Tibial nerve (tissue), 4 donors: ENCODE results near the gene WSCD2. TPM values are rescaled to one million over a fixed set of nuclear protein-coding genes. Genes with fewer than 3 reads are reported as not detected.
A peak's percentile ranks its signal among the peaks of the same experiment; 100 is the strongest.

Experiments
- DNase-seq, 2 donors: peaks; one replicate each; pipeline ENCODE4 v3.0.0-alpha.2; 2019; ENCODE audit warnings: low spot score in 2 of 2
- H3K27ac ChIP-seq, 4 donors: fragments of 200-600 bp; sonication (generic) in 3 of 4; one replicate each; pipeline ENCODE4 v1.5.1; 2017 to 2019; ENCODE audit warnings: mild to moderate bottlenecking in 1 of 4
- H3K27me3 ChIP-seq, 2 donors: fragments of 200-600 bp; sonication (generic) in 1 of 2; one replicate each; pipeline versions ENCODE4 v1.5.1 to v1.6.0; 2017 to 2019
- H3K36me3 ChIP-seq, 3 donors: fragments of 200-600 bp; sonication (generic); one replicate each; pipeline ENCODE4 v1.5.1; 2018 to 2019
- H3K4me1 ChIP-seq, 4 donors: fragments of 200-600 bp; sonication (generic) in 3 of 4; one replicate each; pipeline ENCODE4 v1.5.1; 2017 to 2019
- H3K4me3 ChIP-seq, 4 donors: fragments of 200-600 bp; sonication (generic) in 3 of 4; one replicate each; pipeline ENCODE4 v1.5.1; 2017 to 2019; ENCODE audit warnings: mild to moderate bottlenecking in 1 of 4, moderate library complexity in 1 of 4
- H3K9me3 ChIP-seq, 4 donors: fragments of 200-600 bp; sonication (generic) in 3 of 4; one replicate each; pipeline ENCODE4 v1.5.1; 2017 to 2019
- EP300 ChIP-seq, 2 donors: sonication (generic); formaldehyde crosslinking; IDR thresholded peaks; one replicate each; pipeline ENCODE4 v1.6.1; 2017; ENCODE audit warnings: antibody characterized with exemption in 2 of 2, mild to moderate bottlenecking in 1 of 2
- POLR2A ChIP-seq, 2 donors: fragments of 450-650 bp; IDR thresholded peaks; one replicate each; pipeline ENCODE4 v1.6.1; 2017; ENCODE audit warnings: antibody characterized with exemption in 2 of 2, mild to moderate bottlenecking in 2 of 2, moderate library complexity in 2 of 2
- WGBS, 2 donors: methylation state at CpG; one replicate each; pipeline ENCODE4 v1.1.5; 2018; 5-methylcytosine and 5-hydroxymethylcytosine counted together
- total RNA-seq, 4 donors: library from RNA; depleted of rRNA; stranded (reverse); fragments of >200 nt; gene quantifications; one replicate each; pipeline ENCODE4 v1.1.0, GENCODE V29; 2016
- TF ChIP-seq, protein P1 (sequence below), 5 experiments: fragments of 200-600 bp in 3 of 5; fragments of 450-650 bp in 2 of 5; sonication (generic) in 3 of 5; IDR thresholded peaks; one replicate each; pipeline ENCODE4 v1.5.1; 2016 to 2019; ENCODE audit warnings: antibody characterized with exemption in 5 of 5, mild to moderate bottlenecking in 3 of 5, moderate library complexity in 2 of 5

Gene WSCD2
- total RNA-seq, 4 donors from 2014 or later: 4.2 to 38.9 (median 20.8) TPM

DNA sequence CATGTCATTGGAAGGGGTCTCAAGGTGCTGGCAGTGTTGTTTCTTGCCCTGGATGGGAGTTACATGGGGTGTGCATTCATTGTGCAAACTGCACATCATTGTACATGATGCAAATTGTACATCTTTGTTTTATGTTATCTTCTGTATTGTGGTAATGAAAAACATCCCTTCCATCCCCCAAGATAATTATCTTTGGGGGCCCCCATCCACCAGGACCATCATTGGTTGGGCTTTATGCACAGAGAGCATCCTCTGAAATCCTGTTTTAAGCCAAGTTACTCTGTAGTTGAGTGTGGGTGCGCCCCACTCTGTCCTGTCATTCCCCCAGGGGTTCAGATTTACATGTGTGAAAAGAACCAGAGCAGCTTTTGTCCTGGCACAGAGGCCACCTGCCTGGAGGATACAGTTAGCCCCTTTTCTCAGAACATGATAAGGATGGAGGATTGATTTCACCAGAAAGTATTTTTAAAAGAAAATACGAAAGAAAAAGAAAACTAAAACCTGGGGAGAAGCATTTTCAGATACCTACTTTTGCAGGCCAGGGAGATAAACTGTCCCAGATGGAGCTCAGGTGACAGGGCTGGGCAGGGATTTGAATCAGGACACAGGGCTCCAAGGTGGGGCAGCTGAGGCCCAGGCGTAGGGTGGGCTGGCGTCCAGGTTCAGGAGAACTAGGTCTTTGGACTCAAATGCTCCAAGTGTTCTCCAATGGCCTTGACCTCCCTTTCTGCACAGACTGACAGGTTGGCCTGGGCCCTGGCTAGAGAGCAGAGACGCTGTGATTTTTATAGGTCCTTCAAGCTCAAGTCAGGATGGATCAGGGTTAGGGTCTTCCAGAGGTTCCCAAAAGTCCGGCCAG is 17.2 kb downstream of the WSCD2 start:
- DNase-seq: no peak
- no peaks in the 10 kb centered on the region for H3K27me3 ChIP-seq
- peaks cover 0 to 1% (median 0%) of the 10 kb centered on the region in 4 donors for H3K4me1 ChIP-seq
- TF ChIP-seq EP300 (IDR thresholded peaks at IDR 0.05) (no peak), POLR2A (IDR thresholded peaks at IDR 0.05) (no peak)
- TF ChIP-seq, protein P1, sequence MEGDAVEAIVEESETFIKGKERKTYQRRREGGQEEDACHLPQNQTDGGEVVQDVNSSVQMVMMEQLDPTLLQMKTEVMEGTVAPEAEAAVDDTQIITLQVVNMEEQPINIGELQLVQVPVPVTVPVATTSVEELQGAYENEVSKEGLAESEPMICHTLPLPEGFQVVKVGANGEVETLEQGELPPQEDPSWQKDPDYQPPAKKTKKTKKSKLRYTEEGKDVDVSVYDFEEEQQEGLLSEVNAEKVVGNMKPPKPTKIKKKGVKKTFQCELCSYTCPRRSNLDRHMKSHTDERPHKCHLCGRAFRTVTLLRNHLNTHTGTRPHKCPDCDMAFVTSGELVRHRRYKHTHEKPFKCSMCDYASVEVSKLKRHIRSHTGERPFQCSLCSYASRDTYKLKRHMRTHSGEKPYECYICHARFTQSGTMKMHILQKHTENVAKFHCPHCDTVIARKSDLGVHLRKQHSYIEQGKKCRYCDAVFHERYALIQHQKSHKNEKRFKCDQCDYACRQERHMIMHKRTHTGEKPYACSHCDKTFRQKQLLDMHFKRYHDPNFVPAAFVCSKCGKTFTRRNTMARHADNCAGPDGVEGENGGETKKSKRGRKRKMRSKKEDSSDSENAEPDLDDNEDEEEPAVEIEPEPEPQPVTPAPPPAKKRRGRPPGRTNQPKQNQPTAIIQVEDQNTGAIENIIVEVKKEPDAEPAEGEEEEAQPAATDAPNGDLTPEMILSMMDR (IDR thresholded peaks at IDR 0.05): no peak
- H3K4me3 ChIP-seq: no peak overlapping the region
- H3K36me3 ChIP-seq: no peaks in the 10 kb centered on the region
- WGBS, 2 donors: 55 to 72% methylated on average over 6 of the region's 6 CpGs
- H3K9me3 ChIP-seq: no peaks in the 10 kb centered on the region
- H3K27ac ChIP-seq: no peak overlapping the region

DNA sequence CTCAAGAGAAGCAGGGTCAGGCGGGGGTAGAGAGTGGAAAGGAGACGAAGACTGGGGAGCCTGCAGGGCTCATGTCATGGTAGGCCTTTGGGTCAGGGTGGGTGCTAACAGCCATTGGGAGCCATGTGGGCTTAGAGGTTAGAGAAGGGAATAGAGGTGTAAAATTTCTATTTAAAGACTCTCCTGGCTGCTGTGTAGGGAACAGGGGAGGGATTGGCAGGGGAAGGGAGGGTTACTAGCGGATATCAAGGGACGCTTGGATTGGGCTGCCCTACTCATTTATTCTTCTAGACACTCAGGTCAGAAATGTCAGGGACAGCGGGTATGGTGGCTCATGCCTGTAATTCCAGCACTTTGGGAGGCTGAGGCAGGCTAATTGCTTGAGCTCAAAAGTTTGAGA is 18.2 kb downstream of the WSCD2 start:
- 80 to 81% methylated on average over 5 of the region's 5 CpGs for WGBS, 2 donors
- no peak for DNase-seq
- Histone ChIP-seq H3K36me3 (no peaks in the 10 kb centered on the region), H3K27me3 (no peaks in the 10 kb centered on the region), H3K27ac (no peak overlapping the region), H3K9me3 (no peaks in the 10 kb centered on the region), H3K4me1 (peaks cover 0 to 10% (median 0%) of the 10 kb centered on the region in 4 donors), H3K4me3 (no peak overlapping the region)
- TF ChIP-seq POLR2A (IDR thresholded peaks at IDR 0.05) (no peak), EP300 (IDR thresholded peaks at IDR 0.05) (no peak)
- TF ChIP-seq, protein P1 (IDR thresholded peaks at IDR 0.05): no peak

DNA sequence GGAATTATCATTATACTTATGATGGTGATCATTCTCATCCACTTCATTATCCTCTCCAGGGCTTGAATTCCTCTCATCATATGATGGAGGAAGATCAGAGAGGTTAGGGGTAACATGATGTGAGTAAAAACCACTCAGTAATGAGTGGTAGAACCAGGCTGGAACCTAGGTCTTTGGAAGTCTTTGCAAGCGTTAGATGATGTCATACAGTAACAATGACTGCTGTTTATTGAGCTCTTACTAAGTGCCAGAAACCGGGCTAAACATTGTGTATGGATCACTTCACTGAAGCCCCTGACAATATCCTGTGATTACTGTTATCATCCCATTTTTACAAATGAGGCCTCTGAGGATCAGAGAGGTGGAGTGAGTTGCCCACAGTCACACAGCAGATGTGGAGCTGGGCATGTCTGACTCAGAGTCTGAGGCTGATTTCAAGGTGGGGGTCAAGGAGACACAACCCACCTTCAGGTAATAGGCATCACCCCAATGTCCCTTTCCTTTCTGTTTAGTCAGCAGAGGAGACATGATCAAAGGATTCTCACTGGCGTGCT is 19.5 kb downstream of the WSCD2 start:
- WGBS, 2 donors: 55 to 66% methylated on average over 3 of the region's 3 CpGs

DNA sequence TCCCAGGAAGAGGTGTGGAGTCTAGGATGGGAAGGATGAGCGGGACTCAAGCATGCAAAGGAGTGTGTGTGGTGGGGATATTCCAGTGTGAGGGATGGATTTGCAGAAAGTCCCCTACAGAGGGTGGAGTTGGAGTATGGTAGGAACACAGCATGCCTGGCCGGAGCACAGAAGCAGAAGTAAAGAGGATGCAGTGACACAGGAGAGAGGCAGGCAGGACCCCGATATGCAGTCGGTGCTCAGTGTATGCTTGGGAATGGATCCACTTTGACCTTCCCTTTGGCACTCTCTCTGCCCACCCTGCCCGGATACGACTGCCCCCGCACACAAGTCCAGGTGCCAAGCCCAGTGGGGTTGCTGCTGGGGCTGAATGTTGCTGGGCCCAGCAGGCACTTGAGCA is 21.3 kb downstream of the WSCD2 start:
- 71 to 82% methylated on average over 7 of the region's 7 CpGs for WGBS, 2 donors
- DNase-seq: no peak
- no peaks in the 10 kb centered on the region for H3K27me3 ChIP-seq
- H3K27ac ChIP-seq: no peak overlapping the region
- no peak overlapping the region for H3K4me3 ChIP-seq
- no peak for TF ChIP-seq POLR2A (IDR thresholded peaks at IDR 0.05)
- H3K36me3 ChIP-seq: no peaks in the 10 kb centered on the region
- no peaks in the 10 kb centered on the region for H3K9me3 ChIP-seq
- H3K4me1 ChIP-seq: peaks cover 0 to 10% (median 0%) of the 10 kb centered on the region in 4 donors

More for the DNA sequence above, 19.5 kb downstream of the WSCD2 start:
- no peak overlapping the region for H3K27ac ChIP-seq
- H3K9me3 ChIP-seq: no peaks in the 10 kb centered on the region
- H3K4me1 ChIP-seq: peaks cover 0 to 10% (median 0%) of the 10 kb centered on the region in 4 donors
- no peaks in the 10 kb centered on the region for H3K27me3 ChIP-seq
- H3K4me3 ChIP-seq: no peak overlapping the region
- H3K36me3 ChIP-seq: no peaks in the 10 kb centered on the region
- no peak for TF ChIP-seq POLR2A (IDR thresholded peaks at IDR 0.05)
- no peak for TF ChIP-seq EP300 (IDR thresholded peaks at IDR 0.05)
- TF ChIP-seq, protein P1 (IDR thresholded peaks at IDR 0.05): no peak
- DNase-seq: no peak

DNA sequence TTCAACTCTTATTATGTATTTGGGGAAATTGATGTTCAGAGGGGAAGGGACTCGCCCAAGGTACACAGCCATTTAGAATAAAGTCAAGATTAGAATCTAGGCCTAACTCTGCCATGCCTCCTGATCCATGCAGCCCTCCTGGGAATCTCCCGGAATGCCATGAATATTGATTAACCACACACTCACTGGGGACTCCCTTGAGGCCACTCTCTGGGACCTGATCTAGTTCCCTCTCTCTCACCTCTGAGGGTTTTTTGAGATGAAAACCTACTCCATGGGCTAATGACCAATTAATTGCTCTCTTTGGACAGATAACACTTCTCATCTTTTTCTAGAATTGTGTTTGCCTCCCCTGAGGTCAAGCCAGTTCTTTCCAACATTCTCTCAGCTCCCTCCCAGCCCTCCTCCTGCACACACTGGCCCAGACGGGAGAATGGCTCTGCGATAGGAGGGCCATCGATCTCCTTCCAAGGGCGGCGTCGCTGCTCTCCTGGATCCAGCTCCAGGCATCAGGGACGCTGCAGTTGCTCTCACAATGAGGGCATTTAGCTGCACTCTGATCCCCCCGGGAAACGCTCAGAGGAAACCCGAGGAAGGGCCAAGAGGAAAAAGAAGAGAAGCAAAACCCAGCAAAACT is 22.6 kb downstream of the WSCD2 start:
- no peak for DNase-seq
- WGBS, 2 donors: 34 to 39% methylated on average over 12 of the region's 12 CpGs
- peak overlapping the region in 1 of 4 donors; percentile 13 for H3K27ac ChIP-seq
- no peaks in the 10 kb centered on the region for H3K27me3 ChIP-seq
- no peak overlapping the region for H3K4me3 ChIP-seq
- TF ChIP-seq POLR2A (IDR thresholded peaks at IDR 0.05) (no peak), EP300 (IDR thresholded peaks at IDR 0.05) (no peak)
- TF ChIP-seq, protein P1 (IDR thresholded peaks at IDR 0.05): no peak
- H3K4me1 ChIP-seq: peaks cover 0 to 11% (median 0%) of the 10 kb centered on the region in 4 donors
- no peaks in the 10 kb centered on the region for H3K9me3 ChIP-seq
- H3K36me3 ChIP-seq: no peaks in the 10 kb centered on the region
